ENCODE data around the gene STK10. TPM values are rescaled to one million over a fixed set of nuclear protein-coding genes. Genes with fewer than 3 reads are reported as not detected.

The STK10 gene
- total RNA-seq: 100 to 1,000 TPM; 262 to 272 TPM

GRCh38 chr5:172188033-172188892, at the start of gene STK10:
STK10 (minus strand) TSS chr5:172188224; CDS start chr5:172188042, 182 bp downstream.

GRCh38 chr5:172193872-172194271, 5.8 kb upstream of the STK10 start, which contains the start of gene EFCAB9:
EFCAB9 (plus strand) TSS chr5:172194172; CDS start chr5:172194173, 1 bp downstream.

GRCh38 chr5:172006321-172007174, 181.5 kb downstream of the STK10 start, which contains the start of gene FBXW11:
FBXW11 (minus strand) TSS chr5:172006638; CDS start chr5:172006502, 136 bp downstream.

Other genes with a start within 250 kb of the STK10 start
- gene FBXW11, start 181.6 kb downstream of the STK10 start, total RNA-seq: 10 to 100 TPM; 27.9 to 30.7 TPM
- gene EFCAB9, start 5.9 kb upstream of the STK10 start, total RNA-seq: not detected
- 1 to 10 TPM; 9.3 to 9.9 TPM for gene UBTD2, start 95.5 kb upstream of the STK10 start, total RNA-seq